BLaER1 (cell line): ENCODE measurements around the gene DBI.
A peak's percentile ranks its signal among the peaks of the same experiment; 100 is the strongest.

Experiments used
- H3K27ac ChIP-seq: shearing (Covaris generic); formaldehyde crosslinking; 2 replicates; pipeline ENCODE4 v1.8.1; 2022
- H3K27me3 ChIP-seq: shearing (Covaris generic); formaldehyde crosslinking; 2 replicates; pipeline ENCODE4 v1.8.1; 2022
- H3K36me3 ChIP-seq: shearing (Covaris generic); formaldehyde crosslinking; 2 replicates; pipeline ENCODE4 v1.8.1; 2022
- H3K4me1 ChIP-seq: shearing (Covaris generic); formaldehyde crosslinking; 2 replicates; pipeline ENCODE4 v1.8.1; 2022
- H3K4me2 ChIP-seq: shearing (Covaris generic); formaldehyde crosslinking; 2 replicates; pipeline ENCODE4 v1.8.1; 2022
- H3K4me3 ChIP-seq: shearing (Covaris generic); formaldehyde crosslinking; 2 replicates; pipeline ENCODE4 v1.8.1; 2022
- H3K9ac ChIP-seq: shearing (Covaris generic); formaldehyde crosslinking; 2 replicates; pipeline ENCODE4 v1.8.1; 2022
- H3K9me3 ChIP-seq: shearing (Covaris generic); formaldehyde crosslinking; 2 replicates; pipeline ENCODE4 v1.8.1; 2022
- H4K20me1 ChIP-seq: shearing (Covaris generic); formaldehyde crosslinking; 2 replicates; pipeline ENCODE4 v1.8.1; 2022
- Cebpa-rat ChIP-seq: shearing (Covaris generic); IDR thresholded peaks from 2 replicates; pipeline ENCODE4 v1.8.1; 2022

DBI gene

DNA sequence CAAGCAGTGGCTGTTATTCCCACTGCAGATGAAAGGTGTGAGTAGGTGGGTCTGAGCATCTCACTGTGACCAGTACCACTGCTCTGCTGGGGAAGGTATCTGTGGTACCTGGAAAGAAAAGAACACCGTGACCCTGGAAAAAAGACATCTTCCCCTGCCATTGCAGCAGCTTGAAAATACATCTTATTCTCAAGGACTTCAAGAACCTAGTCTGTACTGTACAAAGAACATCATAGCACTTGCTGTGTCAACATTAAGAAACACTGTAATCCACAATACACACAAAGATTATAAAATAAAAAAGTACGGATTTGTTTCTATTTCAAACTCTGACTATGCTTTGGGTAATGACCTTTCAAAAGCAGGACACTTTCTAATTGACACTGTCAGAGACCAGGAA is 29.0 kb upstream of the DBI start:
- H3K27me3 ChIP-seq = no peaks in the 10 kb centered on the region
- H4K20me1 ChIP-seq = no peaks in the 10 kb centered on the region
- no peak for TF ChIP-seq Cebpa-rat
- no peak overlapping the region for H3K9ac ChIP-seq
- H3K4me2 ChIP-seq = peak overlapping the region; percentile 52; the same call in 1 of the 2 replicates
- no peaks in the 10 kb centered on the region for H3K9me3 ChIP-seq
- H3K36me3 ChIP-seq = no peaks in the 10 kb centered on the region
- H3K4me1 ChIP-seq = peaks cover 34% of the 10 kb centered on the region
- no peak overlapping the region for H3K4me3 ChIP-seq
- peak overlapping the region; percentile 42; the same call in 1 of the 2 replicates for H3K27ac ChIP-seq

DNA sequence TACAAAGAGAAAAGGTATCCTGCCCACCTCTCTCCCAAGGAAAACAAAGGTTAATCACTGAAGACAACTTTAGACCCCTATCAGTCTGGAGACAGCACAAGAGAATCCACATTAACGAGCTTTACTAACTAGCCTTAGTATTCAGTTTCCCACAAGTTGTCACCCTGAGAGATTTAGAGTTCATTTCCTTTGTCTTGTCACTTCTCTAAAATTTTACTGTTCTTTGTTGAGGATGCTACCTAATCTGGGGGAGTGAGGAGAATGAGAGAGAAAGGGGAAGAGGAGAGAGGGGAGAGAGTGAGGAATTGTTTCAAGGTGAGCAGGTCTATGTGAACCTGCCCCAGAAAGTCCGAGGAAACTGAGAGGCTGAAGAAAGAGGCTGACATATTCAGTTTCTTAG is 28.5 kb upstream of the DBI start:
- Histone ChIP-seq H3K9ac (no peak overlapping the region), H3K4me1 (peaks cover 34% of the 10 kb centered on the region), H3K27me3 (no peaks in the 10 kb centered on the region), H3K36me3 (no peaks in the 10 kb centered on the region), H3K9me3 (no peaks in the 10 kb centered on the region), H3K4me3 (no peak overlapping the region), H4K20me1 (no peaks in the 10 kb centered on the region), H3K27ac (peak overlapping the region; percentile 42; the same call in 1 of the 2 replicates), H3K4me2 (peak overlapping the region; percentile 52)
- TF ChIP-seq Cebpa-rat = no peak

DNA sequence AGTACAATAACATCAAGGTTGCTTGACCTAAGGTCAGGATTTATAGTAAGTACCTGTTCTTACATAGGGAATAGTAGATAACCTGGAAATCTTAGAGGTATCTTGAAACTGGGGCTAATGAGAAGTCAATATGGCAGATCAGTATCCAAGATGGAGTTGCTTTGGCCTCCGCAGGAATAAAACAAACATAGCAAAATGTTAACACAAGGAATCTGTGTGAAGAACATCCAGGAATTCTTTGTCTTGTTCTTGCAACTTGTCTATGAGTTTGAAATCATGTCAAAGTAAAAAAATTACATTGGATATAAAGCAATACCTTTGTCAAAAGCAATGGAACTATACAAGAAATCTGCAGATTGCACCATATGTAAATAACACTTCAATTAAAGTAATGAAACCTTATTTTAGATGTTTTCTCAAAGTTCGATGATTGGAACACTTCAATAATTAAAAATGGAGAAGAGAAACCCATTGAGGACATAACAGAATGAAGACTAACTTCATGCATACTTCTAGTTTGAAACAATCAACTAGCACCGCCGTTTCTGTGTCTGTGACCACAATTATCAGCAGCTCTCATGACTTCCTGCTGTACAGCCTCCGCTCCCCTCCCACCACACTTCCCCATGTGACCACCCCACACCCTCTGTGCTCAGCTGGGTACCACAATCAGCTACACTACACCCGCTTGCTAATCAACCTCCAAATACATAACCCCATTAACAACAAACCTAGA is 27.8 kb upstream of the DBI start:
- Histone ChIP-seq H3K36me3 (no peaks in the 10 kb centered on the region), H3K4me3 (no peak overlapping the region), H3K27me3 (no peaks in the 10 kb centered on the region), H3K4me2 (peak overlapping the region; percentile 52), H4K20me1 (no peaks in the 10 kb centered on the region), H3K9me3 (no peaks in the 10 kb centered on the region), H3K9ac (no peak overlapping the region), H3K4me1 (peaks cover 33% of the 10 kb centered on the region), H3K27ac (peak overlapping the region; percentile 42; the same call in 1 of the 2 replicates)
- no peak for TF ChIP-seq Cebpa-rat

DNA sequence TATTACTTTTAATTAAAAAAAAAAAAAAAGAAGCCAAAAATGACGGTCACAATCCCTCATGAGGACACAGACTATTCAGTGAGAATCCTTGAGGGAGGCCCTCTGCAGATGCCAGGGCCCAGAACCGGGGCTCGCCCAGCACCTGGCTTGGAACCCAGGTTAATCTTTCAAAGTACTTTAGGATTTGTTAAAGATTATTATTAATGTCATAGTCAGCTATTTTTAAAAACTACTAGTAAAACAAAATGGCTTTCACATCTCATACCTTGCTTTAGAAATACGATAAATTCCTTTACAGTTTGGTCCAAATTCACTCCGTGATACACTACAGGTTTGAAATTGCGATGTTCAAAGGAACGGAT is 27.2 kb upstream of the DBI start:
- Histone ChIP-seq H3K4me3 (no peak overlapping the region), H4K20me1 (no peaks in the 10 kb centered on the region), H3K4me1 (peaks cover 27% of the 10 kb centered on the region), H3K4me2 (peak overlapping the region; percentile 52), H3K27ac (no peak overlapping the region), H3K36me3 (no peaks in the 10 kb centered on the region), H3K9me3 (no peaks in the 10 kb centered on the region), H3K27me3 (no peaks in the 10 kb centered on the region), H3K9ac (no peak overlapping the region)
- TF ChIP-seq Cebpa-rat = no peak

DNA sequence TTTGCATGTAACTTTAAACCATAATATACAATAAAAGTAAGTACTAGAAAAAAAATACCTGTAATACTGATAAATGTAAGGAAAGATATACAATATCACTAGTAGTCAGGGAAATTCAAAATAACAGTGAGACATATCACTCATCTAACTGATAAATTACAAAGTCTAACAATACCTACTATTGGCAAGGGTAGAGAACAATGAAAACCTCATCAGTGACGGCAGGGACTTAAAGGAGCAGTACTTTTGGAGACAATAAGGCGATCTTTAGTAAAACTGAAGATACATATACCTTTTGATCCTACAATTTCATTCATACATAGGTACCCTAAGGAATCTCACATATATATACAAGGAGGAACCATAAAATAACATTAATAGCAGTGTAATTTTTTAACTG is 25.1 kb upstream of the DBI start:
- no peaks in the 10 kb centered on the region for H4K20me1 ChIP-seq
- H3K9ac ChIP-seq = no peak overlapping the region
- H3K9me3 ChIP-seq = no peaks in the 10 kb centered on the region
- H3K4me1 ChIP-seq = peaks cover 24% of the 10 kb centered on the region
- H3K27ac ChIP-seq = no peak overlapping the region
- H3K27me3 ChIP-seq = no peaks in the 10 kb centered on the region
- H3K4me2 ChIP-seq = no peak overlapping the region
- no peak for TF ChIP-seq Cebpa-rat
- no peak overlapping the region for H3K4me3 ChIP-seq
- H3K36me3 ChIP-seq = no peaks in the 10 kb centered on the region

DNA sequence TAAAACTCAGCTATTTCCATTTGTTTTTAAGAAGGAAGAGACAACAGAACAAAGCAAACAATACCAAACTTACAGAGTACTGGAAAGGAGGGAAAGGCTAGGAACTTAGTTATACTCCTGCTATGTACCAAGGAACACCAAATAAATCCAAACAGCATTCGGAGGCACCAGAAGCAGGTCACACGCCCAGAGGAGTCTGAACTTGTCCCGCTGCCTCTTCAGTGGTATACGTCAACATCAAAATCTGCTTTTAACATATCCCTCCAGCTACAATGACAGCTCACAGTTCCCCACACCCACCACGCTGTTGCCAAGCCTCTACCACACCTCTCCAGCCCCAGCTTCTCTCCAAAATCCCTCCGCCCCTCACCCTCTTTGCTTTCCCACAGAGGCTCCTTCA is 17.5 kb upstream of the DBI start:
- Histone ChIP-seq H3K27ac (no peak overlapping the region), H4K20me1 (no peaks in the 10 kb centered on the region), H3K4me2 (no peak overlapping the region), H3K9me3 (peaks cover 5% of the 10 kb centered on the region; the same call in 1 of the 2 replicates), H3K4me3 (no peak overlapping the region), H3K27me3 (no peaks in the 10 kb centered on the region), H3K36me3 (no peaks in the 10 kb centered on the region), H3K9ac (no peak overlapping the region), H3K4me1 (peaks cover 47% of the 10 kb centered on the region)
- no peak for TF ChIP-seq Cebpa-rat

DNA sequence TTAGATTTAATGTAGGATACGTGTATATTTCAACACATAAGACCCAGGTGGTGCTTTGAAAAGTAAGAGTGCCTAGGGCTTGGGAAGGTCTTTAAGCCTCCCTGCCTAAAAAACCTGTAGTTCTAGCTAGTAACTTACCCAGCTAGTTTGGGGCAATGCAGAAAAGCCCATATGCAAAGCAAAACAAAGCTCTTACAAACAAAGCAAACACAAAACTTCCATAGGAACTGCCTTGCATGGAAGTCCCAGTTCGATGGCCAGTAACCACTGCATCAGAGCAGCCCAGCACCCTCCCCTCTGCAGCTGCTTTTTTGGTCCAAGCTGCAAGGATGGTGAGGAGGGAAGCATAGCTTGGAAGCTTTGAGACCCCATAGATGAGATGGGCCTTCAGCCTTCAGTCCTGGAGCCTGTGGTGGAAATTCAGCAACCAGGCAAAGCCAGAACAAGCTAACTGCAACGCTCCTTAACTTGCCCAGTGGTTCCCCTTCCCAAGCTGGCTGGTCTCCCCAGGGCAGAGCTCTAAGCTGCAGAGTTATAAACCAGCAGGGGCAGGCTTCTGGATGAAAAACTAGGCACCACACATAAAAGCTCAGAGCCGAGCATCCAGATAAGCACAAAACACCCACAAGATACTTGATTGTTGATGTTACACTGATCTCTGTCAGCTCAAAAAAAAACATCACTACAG is 16.3 kb upstream of the DBI start:
- H3K9ac ChIP-seq = no peak overlapping the region
- peak overlapping the region; percentile 37; the same call in 1 of the 2 replicates for H3K27ac ChIP-seq
- no peaks in the 10 kb centered on the region for H3K36me3 ChIP-seq

DNA sequence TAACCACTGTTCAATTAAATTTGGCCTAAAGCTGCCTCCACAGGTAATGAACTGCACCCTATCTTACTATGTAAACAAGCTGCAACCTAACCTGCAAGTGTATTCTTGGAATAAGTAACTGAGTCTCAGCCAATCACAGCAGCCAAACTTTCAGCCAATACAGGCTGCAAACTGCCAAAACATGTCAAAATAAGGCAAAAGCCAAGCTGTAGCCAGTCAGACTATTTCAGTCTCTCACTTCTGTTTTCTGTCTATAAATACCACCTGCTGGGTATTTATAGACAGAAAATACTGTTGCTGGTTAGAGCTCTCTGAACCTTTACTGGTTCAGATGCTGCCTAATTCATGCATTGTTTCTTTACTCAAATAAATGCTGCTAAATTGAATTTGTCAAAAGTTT is 14.4 kb upstream of the DBI start:
- Histone ChIP-seq H3K4me3 (no peak overlapping the region), H3K27ac (peak overlapping the region; percentile 55), H3K36me3 (no peaks in the 10 kb centered on the region), H3K4me1 (peaks cover 75% of the 10 kb centered on the region), H3K4me2 (peak overlapping the region; percentile 44), H3K9ac (no peak overlapping the region), H3K9me3 (peaks cover 14% of the 10 kb centered on the region; the same call in 1 of the 2 replicates), H3K27me3 (no peaks in the 10 kb centered on the region), H4K20me1 (no peaks in the 10 kb centered on the region)
- no peak for TF ChIP-seq Cebpa-rat

More for the DNA sequence above, 16.3 kb upstream of the DBI start:
- TF ChIP-seq Cebpa-rat = no peak
- Histone ChIP-seq H3K27me3 (no peaks in the 10 kb centered on the region), H3K9me3 (peaks cover 11% of the 10 kb centered on the region; the same call in 1 of the 2 replicates), H3K4me2 (peak overlapping the region; percentile 44), H4K20me1 (no peaks in the 10 kb centered on the region), H3K4me1 (peaks cover 56% of the 10 kb centered on the region), H3K4me3 (no peak overlapping the region)

DNA sequence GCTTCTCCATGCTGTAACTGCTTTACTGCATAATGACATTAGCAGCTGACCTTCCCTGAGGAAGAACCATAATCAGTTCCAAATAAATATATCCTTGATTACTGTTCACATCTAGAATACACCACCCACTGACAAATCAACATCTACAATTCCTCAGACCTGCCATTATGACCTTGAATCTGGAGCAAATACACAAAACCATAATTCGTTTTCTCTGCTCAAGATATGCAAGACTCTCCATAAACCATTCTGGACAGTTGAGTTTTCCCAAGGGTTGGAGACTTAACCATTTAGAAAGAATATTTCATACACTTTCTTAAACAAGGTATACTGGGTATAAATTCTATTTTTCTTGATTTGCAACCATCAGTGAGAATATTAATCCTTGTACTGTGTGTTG is 11.9 kb upstream of the DBI start:
- H3K9ac ChIP-seq = no peak overlapping the region
- H3K4me2 ChIP-seq = peak overlapping the region; percentile 66
- TF ChIP-seq Cebpa-rat = no peak
- no peaks in the 10 kb centered on the region for H4K20me1 ChIP-seq
- H3K9me3 ChIP-seq = peaks cover 14% of the 10 kb centered on the region; the same call in 1 of the 2 replicates
- no peaks in the 10 kb centered on the region for H3K36me3 ChIP-seq
- H3K27ac ChIP-seq = no peak overlapping the region
- H3K27me3 ChIP-seq = no peaks in the 10 kb centered on the region
- H3K4me3 ChIP-seq = no peak overlapping the region
- H3K4me1 ChIP-seq = peaks cover 67% of the 10 kb centered on the region

DNA sequence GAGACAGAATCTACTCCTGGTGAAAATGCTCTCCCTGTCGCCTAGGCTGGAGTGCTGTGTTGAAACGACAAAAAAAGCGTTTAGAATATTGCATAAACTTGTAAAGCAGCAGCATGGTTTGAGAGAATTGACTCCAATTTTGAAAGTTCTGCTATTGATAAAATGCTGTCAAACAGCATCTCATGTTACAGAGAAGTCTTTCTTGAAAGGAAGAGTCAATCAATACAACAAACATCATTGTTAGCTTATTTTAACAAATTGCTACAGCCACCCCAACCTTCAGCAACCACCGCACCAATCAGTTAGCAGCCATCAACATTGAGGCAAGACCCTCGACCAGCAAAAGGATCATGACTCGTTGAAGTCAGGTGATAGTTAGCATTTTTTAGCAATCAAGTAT is 7.0 kb upstream of the DBI start:
- H3K9me3 ChIP-seq = peaks cover 9% of the 10 kb centered on the region; the same call in 1 of the 2 replicates
- H3K4me3 ChIP-seq = no peak overlapping the region
- no peaks in the 10 kb centered on the region for H4K20me1 ChIP-seq
- peaks cover 50% of the 10 kb centered on the region for H3K4me1 ChIP-seq
- no peak overlapping the region for H3K4me2 ChIP-seq
- TF ChIP-seq Cebpa-rat = no peak
- H3K9ac ChIP-seq = no peak overlapping the region
- no peak overlapping the region for H3K27ac ChIP-seq
- no peaks in the 10 kb centered on the region for H3K36me3 ChIP-seq
- H3K27me3 ChIP-seq = no peaks in the 10 kb centered on the region
